ENCODE measurements around the gene CABYR. TPM values are rescaled to one million over a fixed set of nuclear protein-coding genes. Genes with fewer than 3 reads are reported as not detected.
A peak's percentile ranks its signal among the peaks of the same experiment; 100 is the strongest.

CABYR gene
- total RNA-seq, 1 experiment from 2014 or later = 19.3 TPM

GRCh38 chr18:24173997-24174396 is 35.1 kb downstream of the CABYR start:
- TF ChIP-seq ATF3 (CRISPR knock-in tag; conservative IDR thresholded peaks at IDR 0.05) (no peak), TEAD1 (CRISPR knock-in tag; IDR thresholded peaks at IDR 0.05) (no peak), MYBL2 (CRISPR knock-in tag; IDR thresholded peaks at IDR 0.05) (no peak), ESRRA (CRISPR knock-in tag; IDR thresholded peaks at IDR 0.05; ENCODE audit: borderline replicate concordance) (no peak), KAT7 (CRISPR knock-in tag; IDR thresholded peaks at IDR 0.05; ENCODE audit: borderline replicate concordance) (no peak), STAT6 (CRISPR knock-in tag; conservative IDR thresholded peaks at IDR 0.05; ENCODE audit: low read depth) (no peak), ATF2 (CRISPR knock-in tag; IDR thresholded peaks at IDR 0.05; ENCODE audit: borderline replicate concordance, low read depth) (no peak), SMAD3 (CRISPR knock-in tag; IDR thresholded peaks at IDR 0.05; ENCODE audit: borderline replicate concordance) (no peak), SMAD4 (CRISPR knock-in tag; IDR thresholded peaks at IDR 0.05) (no peak), GTF2I (CRISPR knock-in tag; conservative IDR thresholded peaks at IDR 0.05) (no peak), MXD4 (CRISPR knock-in tag; IDR thresholded peaks at IDR 0.05; ENCODE audit: borderline replicate concordance) (no peak), CBFB (CRISPR knock-in tag; IDR thresholded peaks at IDR 0.05; ENCODE audit: low read depth) (no peak), E2F4 (CRISPR knock-in tag; IDR thresholded peaks at IDR 0.05; ENCODE audit: borderline replicate concordance, low read depth) (no peak), ZSCAN18 (CRISPR knock-in tag; IDR thresholded peaks at IDR 0.05) (no peak)
- CTCF ChIA-PET = interaction anchor here (0.5 kb wide), 1 partner anchor 230 kb away, joined by 3 read pairs; no protein-coding TSS in a partner anchor
- Mint-ChIP-seq H3K4me3 (no peak overlapping the region), H3K27me3 (ENCODE audit: low read depth) (no peaks in the 10 kb centered on the region), H3K4me1 (peaks cover 5% of the 10 kb centered on the region), H3K9me3 (no peaks in the 10 kb centered on the region), H3K36me3 (peaks cover 24% of the 10 kb centered on the region), H3K27ac (no peak overlapping the region)
- POLR2A ChIA-PET = no interaction called here
- no peak for DNase-seq (ENCODE audit: low spot score)
- no peak for ATAC-seq

- ChIA-PET CTCF (interaction anchor here (0.5 to 2.3 kb wide), 74 partner anchors 8 to 546 kb away, joined by 3 to 74 read pairs (median 5); partner anchors contain the start of genes CABYR, IMPACT and OSBPL1A), POLR2A (interaction anchor here (1.1 to 1.5 kb wide), 2 partner anchors 38 to 43 kb away, joined by 3 to 8 read pairs; partner anchors contain the start of gene CABYR)
- Mint-ChIP-seq H3K36me3 (peaks cover 22% of the 10 kb centered on the region), H3K4me1 (peaks cover 15% of the 10 kb centered on the region), H3K9me3 (no peaks in the 10 kb centered on the region), H3K27me3 (ENCODE audit: low read depth) (no peaks in the 10 kb centered on the region), H3K27ac (peak overlapping the region; percentile 74; the same call in 1 of the 2 replicates), H3K4me3 (no peak overlapping the region)
- DNase-seq (ENCODE audit: low spot score) (peak; percentile 85), ATAC-seq (peak; percentile 91)
- TF ChIP-seq PRRX2 (CRISPR knock-in tag; IDR thresholded peaks at IDR 0.05) = no peak
- TF ChIP-seq CTCF (IDR thresholded peaks at IDR 0.05) = peak; percentile 78
Measured at GRCh38 chr18:24176727-24177416, 38.0 kb downstream of the CABYR start.
